GM21619 (cell line): ENCODE data around the gene AGAP5.

Experiments used
- ATAC-seq: cut with Tn5 transposase; IDR thresholded peaks from one replicate; pipeline ENCODE4 v1.9.1; 2021; ENCODE audit not compliant: unreplicated experiment

Gene AGAP5

GRCh38 chr10:73634421-73634820 lies 63.5 kb downstream of the AGAP5 start:
- ATAC-seq = no peak

GRCh38 chr10:73629165-73629564 lies 68.7 kb downstream of the AGAP5 start:
- ATAC-seq = no peak

- no peak for ATAC-seq
These were observed 69.5 kb downstream of the AGAP5 start for GRCh38 chr10:73628405-73628804.

GRCh38 chr10:73627300-73627699 lies 70.6 kb downstream of the AGAP5 start:
- no peak for ATAC-seq

- peak; percentile 93 for ATAC-seq
These were observed 71.8 kb downstream of the AGAP5 start for GRCh38 chr10:73625884-73626752.

- ATAC-seq = peak; percentile 23
These were observed 72.7 kb downstream of the AGAP5 start for GRCh38 chr10:73625004-73625883.
